ENCODE results near the gene FBLN2.
"Not testable (repeated sequence)": the region's sequence is repeated elsewhere in the genome, so short reads cannot be mapped to it uniquely, and the experiment has no call there.

FBLN2 gene

DNA sequence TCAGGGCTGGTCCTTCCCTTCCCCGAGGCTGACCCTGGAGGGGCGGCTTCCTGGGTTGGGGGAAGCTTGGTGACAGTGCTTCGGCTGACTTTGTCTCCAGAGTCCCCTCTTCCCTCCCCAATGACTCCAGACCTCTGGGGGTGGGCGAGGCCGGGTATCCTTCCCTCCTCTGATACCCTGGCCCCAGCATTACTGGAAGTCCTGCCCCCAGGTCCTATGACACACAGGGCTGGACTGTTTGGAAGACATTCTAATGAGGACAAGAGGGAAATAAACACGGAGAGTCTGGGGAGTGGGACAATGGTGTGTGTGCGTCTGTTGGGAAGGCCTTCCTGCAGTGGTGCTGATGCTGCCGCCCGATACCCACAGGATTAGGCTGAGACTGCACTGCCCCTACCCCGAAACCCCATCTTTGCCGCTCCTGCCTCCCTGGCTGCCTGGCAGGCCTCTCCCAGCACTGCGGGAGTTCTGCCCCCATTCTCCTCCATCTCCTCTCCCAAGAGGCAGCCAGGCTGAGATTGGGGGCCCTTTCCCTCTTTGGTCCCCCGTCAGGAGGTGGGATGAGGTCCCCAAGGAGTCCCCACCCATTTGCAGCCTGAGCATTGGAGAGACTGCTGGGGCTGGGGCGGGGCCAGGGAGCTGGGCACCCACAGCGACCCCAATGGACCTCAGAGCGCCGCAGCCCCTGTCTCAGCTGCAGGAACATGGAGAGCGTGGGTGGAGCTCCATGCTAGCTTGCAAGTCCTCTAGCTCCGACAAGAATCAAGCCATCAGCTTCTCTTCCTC lies 29.7 kb upstream of the FBLN2 start:
- H3K4me3 ChIP-seq (replicated peaks in 1 of 2; ENCODE audit: low read depth in 2 of 2, low read length in 2 of 2): no peak overlapping the region
- TF ChIP-seq, protein P1, sequence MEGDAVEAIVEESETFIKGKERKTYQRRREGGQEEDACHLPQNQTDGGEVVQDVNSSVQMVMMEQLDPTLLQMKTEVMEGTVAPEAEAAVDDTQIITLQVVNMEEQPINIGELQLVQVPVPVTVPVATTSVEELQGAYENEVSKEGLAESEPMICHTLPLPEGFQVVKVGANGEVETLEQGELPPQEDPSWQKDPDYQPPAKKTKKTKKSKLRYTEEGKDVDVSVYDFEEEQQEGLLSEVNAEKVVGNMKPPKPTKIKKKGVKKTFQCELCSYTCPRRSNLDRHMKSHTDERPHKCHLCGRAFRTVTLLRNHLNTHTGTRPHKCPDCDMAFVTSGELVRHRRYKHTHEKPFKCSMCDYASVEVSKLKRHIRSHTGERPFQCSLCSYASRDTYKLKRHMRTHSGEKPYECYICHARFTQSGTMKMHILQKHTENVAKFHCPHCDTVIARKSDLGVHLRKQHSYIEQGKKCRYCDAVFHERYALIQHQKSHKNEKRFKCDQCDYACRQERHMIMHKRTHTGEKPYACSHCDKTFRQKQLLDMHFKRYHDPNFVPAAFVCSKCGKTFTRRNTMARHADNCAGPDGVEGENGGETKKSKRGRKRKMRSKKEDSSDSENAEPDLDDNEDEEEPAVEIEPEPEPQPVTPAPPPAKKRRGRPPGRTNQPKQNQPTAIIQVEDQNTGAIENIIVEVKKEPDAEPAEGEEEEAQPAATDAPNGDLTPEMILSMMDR (IDR thresholded peaks at IDR 0.05; ENCODE audit: low read depth, low read length): no peak
- no peak for DNase-seq (ENCODE audit: low read depth in 2 of 2)

DNA sequence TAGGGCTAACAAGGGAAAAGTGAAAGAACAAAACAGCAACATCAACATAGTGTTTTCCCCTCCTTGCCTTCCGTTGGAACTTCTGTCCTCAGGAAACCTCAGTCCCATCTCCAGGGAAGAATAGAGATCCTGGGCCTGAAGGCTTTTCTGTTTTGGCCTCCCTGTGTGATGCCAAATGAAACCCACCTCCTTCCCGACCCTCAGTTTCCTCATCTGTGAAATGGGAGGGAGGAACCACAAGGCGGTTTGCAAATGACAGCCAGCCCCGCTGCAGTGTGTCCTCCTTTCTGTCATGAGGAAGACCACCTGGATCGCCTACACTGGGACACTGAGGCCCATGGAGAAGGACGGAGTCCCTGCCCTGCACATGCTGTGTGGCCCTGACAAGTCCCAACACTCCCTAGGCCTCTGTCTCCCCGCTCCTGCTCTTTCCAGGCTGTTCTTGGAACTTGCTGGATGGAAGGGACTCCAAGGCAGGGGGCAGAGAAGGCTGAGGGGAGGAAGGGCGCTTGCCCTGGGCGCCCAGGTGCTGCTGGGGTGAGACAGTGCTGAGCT lies 28.5 kb upstream of the FBLN2 start:
- H3K4me3 ChIP-seq (replicated peaks in 1 of 2; ENCODE audit: low read depth in 2 of 2, low read length in 2 of 2): no peak overlapping the region
- TF ChIP-seq, protein P1 (IDR thresholded peaks at IDR 0.05; ENCODE audit: low read depth, low read length): no peak
- DNase-seq (ENCODE audit: low read depth in 2 of 2): no peak

DNA sequence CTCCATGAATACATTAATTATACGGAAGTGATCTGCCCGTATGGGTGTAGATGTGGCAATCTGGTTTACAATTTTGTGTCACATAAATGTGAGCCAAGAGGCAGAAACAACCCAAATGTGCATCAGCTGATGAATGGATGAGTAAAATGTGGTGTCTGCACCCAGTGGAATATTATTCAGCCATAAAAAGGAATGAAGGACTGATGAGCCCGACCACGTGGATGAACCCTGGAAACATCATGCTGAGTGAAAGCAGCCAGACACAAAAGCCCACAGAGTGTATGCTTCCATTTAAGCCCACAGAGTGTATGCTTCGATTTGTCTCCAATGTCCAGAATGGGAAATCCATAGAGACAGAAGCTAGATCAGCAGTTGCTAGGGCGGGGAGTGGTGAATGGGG lies 27.6 kb upstream of the FBLN2 start:
- no peak for DNase-seq (ENCODE audit: low read depth in 2 of 2)
- TF ChIP-seq, protein P1 (IDR thresholded peaks at IDR 0.05; ENCODE audit: low read depth, low read length): no peak
- no peak overlapping the region for H3K4me3 ChIP-seq (replicated peaks in 1 of 2; ENCODE audit: low read depth in 2 of 2, low read length in 2 of 2)

DNA sequence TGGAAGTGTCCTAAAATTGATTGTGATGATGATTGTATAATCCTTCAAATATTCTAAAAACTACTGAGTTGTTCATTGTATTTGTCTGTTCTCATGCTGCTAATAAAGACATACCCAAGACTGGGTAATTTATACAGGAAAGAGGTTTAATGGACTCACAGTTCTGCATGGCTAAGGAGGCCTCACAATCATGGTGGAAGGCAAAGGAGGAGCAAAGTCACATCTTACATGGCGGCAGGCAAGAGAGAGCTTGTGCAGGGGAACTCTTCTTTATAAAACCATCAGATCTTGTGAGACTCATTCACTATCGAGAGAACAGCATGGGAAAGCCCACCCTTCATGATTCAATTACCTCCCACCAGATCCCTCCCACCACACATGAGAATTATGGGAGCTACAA lies 27.2 kb upstream of the FBLN2 start:
- H3K4me3 ChIP-seq (replicated peaks in 1 of 2; ENCODE audit: low read depth in 2 of 2, low read length in 2 of 2); DNase-seq (ENCODE audit: low read depth in 2 of 2): not testable (repeated sequence)

- no peak for DNase-seq (ENCODE audit: low read depth in 2 of 2)
- TF ChIP-seq, protein P1 (IDR thresholded peaks at IDR 0.05; ENCODE audit: low read depth, low read length): no peak
- no peak overlapping the region for H3K4me3 ChIP-seq (replicated peaks in 1 of 2; ENCODE audit: low read depth in 2 of 2, low read length in 2 of 2)
Observed at GRCh38 chr3:13522236-13522635, 26.7 kb upstream of the FBLN2 start.

DNA sequence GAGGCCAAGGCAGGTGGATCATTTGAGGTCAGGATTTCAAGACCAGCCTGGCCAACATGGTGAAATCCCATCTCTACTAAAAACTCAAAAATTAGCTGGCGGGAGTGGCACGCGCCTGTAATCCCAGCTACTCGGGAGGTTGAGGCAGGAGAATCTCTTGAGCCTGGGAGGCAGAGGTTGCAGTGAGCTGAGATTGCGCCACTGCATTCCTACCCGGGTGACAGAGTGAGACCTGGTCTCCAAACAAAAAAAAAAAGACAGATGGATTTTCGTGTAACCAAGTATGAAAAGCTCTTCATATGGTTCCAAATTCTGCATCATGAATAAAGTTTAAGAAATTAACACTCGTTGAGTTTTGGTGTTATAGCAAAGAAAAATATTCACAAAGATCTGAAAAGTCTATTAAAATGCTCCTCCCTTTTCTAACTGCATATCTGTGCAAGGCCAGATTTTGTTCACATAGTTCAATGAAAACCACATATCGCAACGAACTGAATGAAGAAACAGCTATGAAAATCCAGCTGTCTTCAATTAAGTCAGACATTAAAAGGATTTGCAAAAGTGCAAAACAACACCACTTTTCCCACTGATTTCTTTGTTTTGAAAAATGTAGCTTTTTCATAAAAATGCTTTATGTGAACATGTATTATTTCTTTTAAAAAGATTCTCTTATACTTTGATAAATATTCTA lies 23.8 kb upstream of the FBLN2 start:
- TF ChIP-seq, protein P1 (IDR thresholded peaks at IDR 0.05; ENCODE audit: low read depth, low read length): no peak
- H3K4me3 ChIP-seq (replicated peaks in 1 of 2; ENCODE audit: low read depth in 2 of 2, low read length in 2 of 2): no peak overlapping the region
- DNase-seq (ENCODE audit: low read depth in 2 of 2): peak; percentile 31 to 69

Measured in cardiac fibroblast (primary cell).